Measurements from ENCODE around the gene STAMBP.
A peak's percentile ranks its signal among the peaks of the same experiment; 100 is the strongest.
"Not testable (repeated sequence)": the region's sequence is repeated elsewhere in the genome, so short reads cannot be mapped to it uniquely, and the experiment has no call there.

STAMBP gene

GRCh38 chr2:73902284-73902683 is 73.5 kb downstream of the STAMBP start:
- DNase-seq (ENCODE audit: extremely low spot score), result no peak
- TF ChIP-seq BHLHE40 (IDR thresholded peaks at IDR 0.05; ENCODE audit: borderline replicate concordance) (no peak), SP1 (IDR thresholded peaks at IDR 0.05) (no peak), LEF1 (IDR thresholded peaks at IDR 0.05; ENCODE audit: borderline replicate concordance) (no peak), ZNF384 (IDR thresholded peaks at IDR 0.05) (no peak), PKNOX1 (IDR thresholded peaks at IDR 0.05) (no peak), ELF4 (IDR thresholded peaks at IDR 0.05) (no peak), HDGF (IDR thresholded peaks at IDR 0.05; ENCODE audit: borderline replicate concordance) (no peak), FOXM1 (IDR thresholded peaks at IDR 0.05; ENCODE audit: borderline replicate concordance) (no peak), L3MBTL2 (conservative IDR thresholded peaks at IDR 0.05) (no peak), NFRKB (IDR thresholded peaks at IDR 0.05) (no peak), SUZ12 (IDR thresholded peaks at IDR 0.05) (no peak), ARNT (IDR thresholded peaks at IDR 0.05) (no peak), TARDBP (IDR thresholded peaks at IDR 0.05) (no peak), CTBP1 (IDR thresholded peaks at IDR 0.05; ENCODE audit: borderline replicate concordance) (no peak), FOXK2 (IDR thresholded peaks at IDR 0.05) (no peak)
- POLR2A ChIA-PET, result no interaction called here
- CTCF ChIA-PET, result interaction anchor here (1.0 kb wide), 1 partner anchor 16 kb away, joined by 4 read pairs; no protein-coding TSS in a partner anchor

- TF ChIP-seq TARDBP (IDR thresholded peaks at IDR 0.05) (no peak), ZNF384 (IDR thresholded peaks at IDR 0.05) (no peak)
- ChIA-PET CTCF (no interaction called here), POLR2A (no interaction called here)
- no peak for DNase-seq (ENCODE audit: extremely low spot score)
Measured at GRCh38 chr2:73903313-73903712, 74.6 kb downstream of the STAMBP start.

- CTCF ChIA-PET; POLR2A ChIA-PET; DNase-seq (ENCODE audit: extremely low spot score): not testable (repeated sequence)
Measured at GRCh38 chr2:73903949-73904613, 75.3 kb downstream of the STAMBP start.

- ChIA-PET CTCF (no interaction called here), POLR2A (no interaction called here)
- DNase-seq (ENCODE audit: extremely low spot score), result no peak
- TF ChIP-seq FOXM1 (IDR thresholded peaks at IDR 0.05; ENCODE audit: borderline replicate concordance), result no peak
- no peak for TF ChIP-seq FOXK2 (IDR thresholded peaks at IDR 0.05)
- TF ChIP-seq ZNF384 (IDR thresholded peaks at IDR 0.05), result no peak
- no peak for TF ChIP-seq ELF4 (IDR thresholded peaks at IDR 0.05)
- TF ChIP-seq SUZ12 (IDR thresholded peaks at IDR 0.05), result no peak
- TF ChIP-seq NFRKB (IDR thresholded peaks at IDR 0.05), result no peak
- no peak for TF ChIP-seq BHLHE40 (IDR thresholded peaks at IDR 0.05; ENCODE audit: borderline replicate concordance)
- no peak for TF ChIP-seq CTBP1 (IDR thresholded peaks at IDR 0.05; ENCODE audit: borderline replicate concordance)
Measured at GRCh38 chr2:73904952-73905351, 76.2 kb downstream of the STAMBP start.

GRCh38 chr2:73906847-73907505 is 78.2 kb downstream of the STAMBP start:
- ChIA-PET POLR2A (no interaction called here), CTCF (no interaction called here)
- DNase-seq (ENCODE audit: extremely low spot score), result no peak
- no peak for TF ChIP-seq SUZ12 (IDR thresholded peaks at IDR 0.05)
- no peak for TF ChIP-seq FOXA1 (IDR thresholded peaks at IDR 0.05)
- TF ChIP-seq TARDBP (IDR thresholded peaks at IDR 0.05), result no peak
- TF ChIP-seq FOXM1 (IDR thresholded peaks at IDR 0.05; ENCODE audit: borderline replicate concordance), result no peak
- no peak for TF ChIP-seq FOXK2 (IDR thresholded peaks at IDR 0.05)
- TF ChIP-seq BHLHE40 (IDR thresholded peaks at IDR 0.05; ENCODE audit: borderline replicate concordance), result no peak
- TF ChIP-seq ZNF384 (IDR thresholded peaks at IDR 0.05), result no peak
- TF ChIP-seq LEF1 (IDR thresholded peaks at IDR 0.05; ENCODE audit: borderline replicate concordance), result no peak
- TF ChIP-seq CTBP1 (IDR thresholded peaks at IDR 0.05; ENCODE audit: borderline replicate concordance), result no peak
- TF ChIP-seq PKNOX1 (IDR thresholded peaks at IDR 0.05), result no peak

- CTCF ChIA-PET, result no interaction called here
- TF ChIP-seq L3MBTL2 (conservative IDR thresholded peaks at IDR 0.05) (no peak), PKNOX1 (IDR thresholded peaks at IDR 0.05) (peak; percentile 22; the same call in 1 of the 2 replicates)
- POLR2A ChIA-PET, result interaction anchor here (1.2 kb wide), 1 partner anchor 13 kb away, joined by 3 read pairs; no protein-coding TSS in a partner anchor
- peak; percentile 23 for DNase-seq (ENCODE audit: extremely low spot score)
Measured at GRCh38 chr2:73907840-73908452, 79.2 kb downstream of the STAMBP start.
